ENCODE results near the gene SDK1. TPM values are rescaled to one million over a fixed set of nuclear protein-coding genes. Genes with fewer than 3 reads are reported as not detected.
"Not testable (repeated sequence)": the region's sequence is repeated elsewhere in the genome, so short reads cannot be mapped to it uniquely, and the experiment has no call there.

SDK1 gene
- polyA plus RNA-seq, 4 donors = 0.27 to 5.0 (median 2.1) TPM; not detected in 1

DNA sequence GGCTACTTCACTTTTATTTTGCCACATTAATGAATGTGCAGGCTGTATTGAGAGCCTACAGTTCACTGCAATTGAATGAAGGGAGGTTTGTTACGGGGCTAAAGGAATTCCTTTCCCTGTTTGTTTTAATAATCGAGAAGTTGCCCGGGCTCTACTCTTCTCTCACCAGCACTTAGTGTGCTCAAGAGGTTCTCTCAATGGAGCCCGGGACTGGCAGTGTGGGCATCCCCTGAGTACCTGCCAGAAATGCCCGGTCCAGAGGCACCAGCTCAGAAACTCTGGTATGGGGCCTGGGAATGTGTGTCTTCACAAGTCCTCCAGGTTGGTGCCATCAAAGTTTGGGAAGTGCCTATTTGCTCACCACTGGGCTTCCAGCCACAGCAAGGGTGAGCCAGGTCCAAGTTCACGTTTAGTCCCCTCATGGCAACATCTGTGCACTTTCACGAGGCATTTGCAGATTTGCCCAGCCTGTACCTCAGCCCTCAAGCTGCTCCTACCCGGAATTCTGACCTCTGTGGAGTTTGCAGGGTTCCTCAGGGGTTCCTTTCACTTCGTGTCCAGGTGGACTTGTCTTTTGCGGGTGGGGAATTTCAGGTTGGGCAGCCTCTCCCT lies 622.4 kb downstream of the SDK1 start:
- Histone ChIP-seq H3K27ac (ENCODE audit: low read depth in 1 of 3, low read length in 2 of 3) (no peak overlapping the region), H3K9me3 (ENCODE audit: control insufficient read depth in 2 of 2, insufficient read depth in 1 of 2, low read depth in 1 of 2, low read length in 1 of 2) (no peaks in the 10 kb centered on the region), H3K4me3 (ENCODE audit: low read depth in 1 of 3, low read length in 3 of 3) (no peak overlapping the region), H3K4me1 (ENCODE audit: control insufficient read depth in 3 of 3, insufficient read depth in 2 of 3, low read depth in 1 of 3, low read length in 2 of 3) (no peaks in the 10 kb centered on the region), H3K27me3 (ENCODE audit: control insufficient read depth in 3 of 3, insufficient read depth in 3 of 3, low read length in 3 of 3) (no peaks in the 10 kb centered on the region), H3K36me3 (ENCODE audit: control insufficient read depth in 3 of 3, insufficient read depth in 2 of 3, low read depth in 1 of 3, low read length in 3 of 3) (no peaks in the 10 kb centered on the region)
- WGBS, 3 donors = 66 to 83% (median 73%) methylated on average over 10 of the region's 10 CpGs
- no peak for DNase-seq
- FAIRE-seq = no peak

DNA sequence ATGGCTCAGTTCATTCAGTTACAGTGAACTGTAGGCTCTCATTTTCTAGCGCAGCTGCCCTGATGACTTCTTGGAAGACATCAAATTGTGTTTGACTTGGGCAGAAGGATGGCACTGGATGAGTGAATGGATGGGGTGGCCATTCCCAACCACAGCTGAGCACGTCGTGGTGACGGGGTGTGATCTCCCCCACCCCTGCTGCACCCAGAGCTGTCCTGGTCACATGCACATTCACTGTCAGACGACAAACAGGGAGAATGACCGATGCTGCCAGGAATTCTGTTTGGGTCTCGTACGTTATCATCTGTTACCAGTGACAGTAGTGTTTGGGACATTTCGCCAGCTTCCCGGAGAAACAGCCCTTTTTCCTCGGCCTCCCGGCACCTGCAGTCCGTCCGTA lies 623.2 kb downstream of the SDK1 start:
- H3K4me1 ChIP-seq (ENCODE audit: control insufficient read depth in 3 of 3, insufficient read depth in 2 of 3, low read depth in 1 of 3, low read length in 2 of 3) = no peaks in the 10 kb centered on the region
- H3K27me3 ChIP-seq (ENCODE audit: control insufficient read depth in 3 of 3, insufficient read depth in 3 of 3, low read length in 3 of 3) = no peaks in the 10 kb centered on the region
- H3K36me3 ChIP-seq (ENCODE audit: control insufficient read depth in 3 of 3, insufficient read depth in 2 of 3, low read depth in 1 of 3, low read length in 3 of 3) = no peaks in the 10 kb centered on the region
- H3K4me3 ChIP-seq (ENCODE audit: low read depth in 1 of 3, low read length in 3 of 3) = no peak overlapping the region
- no peaks in the 10 kb centered on the region for H3K9me3 ChIP-seq (ENCODE audit: control insufficient read depth in 2 of 2, insufficient read depth in 1 of 2, low read depth in 1 of 2, low read length in 1 of 2)
- FAIRE-seq (no peak), DNase-seq (no peak)
- no peak overlapping the region for H3K27ac ChIP-seq (ENCODE audit: low read depth in 1 of 3, low read length in 2 of 3)
- 86 to 95% (median 88%) methylated on average over 14 of the region's 14 CpGs for WGBS, 3 donors

DNA sequence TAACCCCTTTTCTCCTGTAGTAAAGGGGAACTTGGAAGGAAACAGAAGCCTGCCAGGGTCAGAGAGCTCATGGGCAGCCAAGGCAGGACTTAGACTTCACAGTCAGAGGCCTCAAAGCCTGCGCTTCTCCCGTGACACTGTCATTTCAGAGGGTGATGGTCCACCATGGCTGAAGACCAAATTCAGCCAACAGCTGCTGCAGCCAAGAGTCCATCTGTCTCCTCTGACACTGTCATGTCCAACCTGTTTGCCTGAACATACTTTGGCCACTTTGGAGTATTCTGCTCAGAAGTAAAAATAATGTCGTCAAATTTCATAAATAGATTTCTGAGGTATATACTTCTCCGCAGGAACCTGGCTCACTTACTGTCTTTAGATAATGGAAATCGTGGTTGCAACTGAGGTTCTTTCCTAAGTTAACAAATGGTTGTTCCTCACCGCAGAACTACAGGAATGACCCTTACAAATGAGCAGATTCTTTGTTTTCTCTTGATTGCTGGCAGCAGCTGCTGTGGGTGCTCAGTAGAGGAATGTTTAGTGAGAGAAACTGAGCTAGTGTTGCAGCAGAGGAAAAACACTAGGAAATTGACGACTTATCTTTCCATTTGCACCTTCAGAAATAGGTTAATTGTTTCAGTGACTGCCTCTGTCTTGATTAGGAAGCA lies 626.5 kb downstream of the SDK1 start:
- Histone ChIP-seq H3K27me3 (ENCODE audit: control insufficient read depth in 3 of 3, insufficient read depth in 3 of 3, low read length in 3 of 3) (no peaks in the 10 kb centered on the region), H3K9me3 (ENCODE audit: control insufficient read depth in 2 of 2, insufficient read depth in 1 of 2, low read depth in 1 of 2, low read length in 1 of 2) (no peaks in the 10 kb centered on the region), H3K4me1 (ENCODE audit: control insufficient read depth in 3 of 3, insufficient read depth in 2 of 3, low read depth in 1 of 3, low read length in 2 of 3) (peaks cover 0 to 2% (median 0%) of the 10 kb centered on the region in 3 donors), H3K36me3 (ENCODE audit: control insufficient read depth in 3 of 3, insufficient read depth in 2 of 3, low read depth in 1 of 3, low read length in 3 of 3) (no peaks in the 10 kb centered on the region), H3K4me3 (ENCODE audit: low read depth in 1 of 3, low read length in 3 of 3) (no peak overlapping the region), H3K27ac (ENCODE audit: low read depth in 1 of 3, low read length in 2 of 3) (no peak overlapping the region)
- FAIRE-seq (no peak), DNase-seq (no peak)
- WGBS, 3 donors = 85 to 89% (median 87%) methylated on average over 7 of the region's 7 CpGs

DNA sequence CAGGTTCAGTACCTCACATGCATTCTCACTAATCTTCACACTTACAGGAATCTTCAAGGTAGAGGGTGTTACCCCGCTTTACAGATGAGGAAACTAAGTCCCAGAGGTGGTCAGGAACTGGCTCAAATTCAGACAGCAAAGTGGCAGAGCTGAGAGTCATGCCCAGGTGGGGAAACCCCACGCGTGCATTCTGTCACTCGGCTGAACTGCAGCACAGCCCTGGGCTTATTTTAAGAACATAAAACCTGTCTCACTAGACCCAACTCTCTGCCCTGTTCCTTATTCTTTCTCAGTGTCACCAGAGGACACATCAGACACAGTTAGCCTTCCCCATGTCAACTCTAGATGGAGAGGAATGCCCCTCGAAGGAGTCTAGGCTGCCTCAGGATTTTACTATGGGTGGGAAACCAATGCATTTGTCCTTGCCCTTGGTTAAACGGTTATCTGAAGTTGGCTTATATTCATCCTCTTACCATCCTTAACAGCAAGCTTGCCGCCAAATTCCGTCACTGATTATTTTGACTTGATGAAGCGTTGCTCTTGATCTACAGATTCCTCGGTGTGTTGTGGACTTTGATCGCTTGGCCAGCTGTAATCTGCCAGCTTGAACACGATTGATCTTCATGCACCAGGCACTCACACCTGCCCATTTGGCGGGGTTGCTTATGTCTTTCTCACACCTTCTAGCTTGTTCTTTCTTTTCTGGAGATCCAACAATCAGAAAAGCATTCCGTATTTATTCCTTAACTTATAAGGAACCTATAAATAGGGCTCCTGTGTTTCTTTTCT lies 627.9 kb downstream of the SDK1 start:
- H3K36me3 ChIP-seq (ENCODE audit: control insufficient read depth in 3 of 3, insufficient read depth in 2 of 3, low read depth in 1 of 3, low read length in 3 of 3) = no peaks in the 10 kb centered on the region
- H3K27me3 ChIP-seq (ENCODE audit: control insufficient read depth in 3 of 3, insufficient read depth in 3 of 3, low read length in 3 of 3) = no peaks in the 10 kb centered on the region
- WGBS, 3 donors = 30 to 75% (median 47%) methylated on average over 14 of the region's 14 CpGs
- DNase-seq = peak; percentile 13 to 55
- no peak overlapping the region for H3K4me3 ChIP-seq (ENCODE audit: low read depth in 1 of 3, low read length in 3 of 3)
- H3K4me1 ChIP-seq (ENCODE audit: control insufficient read depth in 3 of 3, insufficient read depth in 2 of 3, low read depth in 1 of 3, low read length in 2 of 3) = peaks cover 0 to 2% (median 0%) of the 10 kb centered on the region in 3 donors
- FAIRE-seq = no peak
- no peaks in the 10 kb centered on the region for H3K9me3 ChIP-seq (ENCODE audit: control insufficient read depth in 2 of 2, insufficient read depth in 1 of 2, low read depth in 1 of 2, low read length in 1 of 2)
- H3K27ac ChIP-seq (ENCODE audit: low read depth in 1 of 3, low read length in 2 of 3) = no peak overlapping the region

DNA sequence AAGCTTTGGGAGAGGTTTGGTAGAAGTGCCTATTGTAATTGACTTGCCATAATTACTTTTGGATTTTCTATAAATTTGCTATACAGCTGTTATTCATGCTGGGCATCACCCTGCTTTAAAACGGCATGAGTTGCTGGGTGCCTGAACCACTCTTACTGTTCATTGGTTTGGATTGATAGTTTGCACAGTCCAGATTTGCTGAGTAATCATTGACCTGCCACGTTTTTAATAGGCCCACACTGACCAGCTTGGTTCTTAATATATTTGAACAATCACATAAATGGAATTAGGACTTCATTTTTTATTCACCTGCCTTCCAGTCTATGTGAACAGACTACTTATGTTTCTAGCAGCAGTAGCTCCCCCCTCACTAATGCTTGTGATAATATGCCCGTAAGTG lies 630.8 kb downstream of the SDK1 start:
- H3K9me3 ChIP-seq (ENCODE audit: control insufficient read depth in 2 of 2, insufficient read depth in 1 of 2, low read depth in 1 of 2, low read length in 1 of 2) = peaks cover 0 to 6% of the 10 kb centered on the region in 2 donors
- H3K4me1 ChIP-seq (ENCODE audit: control insufficient read depth in 3 of 3, insufficient read depth in 2 of 3, low read depth in 1 of 3, low read length in 2 of 3) = peaks cover 0 to 2% (median 0%) of the 10 kb centered on the region in 3 donors
- no peak overlapping the region for H3K27ac ChIP-seq (ENCODE audit: low read depth in 1 of 3, low read length in 2 of 3)
- 66 to 79% (median 73%) methylated on average over 3 of the region's 3 CpGs for WGBS, 3 donors
- H3K27me3 ChIP-seq (ENCODE audit: control insufficient read depth in 3 of 3, insufficient read depth in 3 of 3, low read length in 3 of 3) = no peaks in the 10 kb centered on the region
- no peak overlapping the region for H3K4me3 ChIP-seq (ENCODE audit: low read depth in 1 of 3, low read length in 3 of 3)
- FAIRE-seq (no peak), DNase-seq (no peak)
- no peaks in the 10 kb centered on the region for H3K36me3 ChIP-seq (ENCODE audit: control insufficient read depth in 3 of 3, insufficient read depth in 2 of 3, low read depth in 1 of 3, low read length in 3 of 3)

DNA sequence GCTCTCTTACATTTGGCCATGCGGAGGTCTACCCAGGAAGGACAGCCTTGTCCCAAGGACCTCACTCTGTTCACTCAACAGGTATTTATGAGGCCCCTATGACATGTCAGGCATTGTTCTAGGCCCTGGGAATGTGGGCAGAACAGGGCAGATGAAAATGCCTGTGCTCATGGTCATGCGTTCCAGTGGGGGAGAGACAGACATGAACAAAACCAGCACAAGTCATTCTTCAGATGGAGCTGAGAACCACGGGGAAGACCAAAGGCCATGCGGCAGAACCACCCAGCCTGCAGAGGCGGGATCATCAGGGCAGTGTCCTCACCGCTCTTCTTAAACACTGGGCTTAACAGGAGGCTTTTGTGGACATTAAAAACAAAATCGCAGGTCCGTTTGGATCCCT lies 636.1 kb downstream of the SDK1 start:
- Histone ChIP-seq H3K27me3 (ENCODE audit: control insufficient read depth in 3 of 3, insufficient read depth in 3 of 3, low read length in 3 of 3) (no peaks in the 10 kb centered on the region), H3K9me3 (ENCODE audit: control insufficient read depth in 2 of 2, insufficient read depth in 1 of 2, low read depth in 1 of 2, low read length in 1 of 2) (peaks cover 0 to 6% of the 10 kb centered on the region in 2 donors), H3K4me1 (ENCODE audit: control insufficient read depth in 3 of 3, insufficient read depth in 2 of 3, low read depth in 1 of 3, low read length in 2 of 3) (no peaks in the 10 kb centered on the region), H3K4me3 (ENCODE audit: low read depth in 1 of 3, low read length in 3 of 3) (no peak overlapping the region), H3K27ac (ENCODE audit: low read depth in 1 of 3, low read length in 2 of 3) (no peak overlapping the region), H3K36me3 (ENCODE audit: control insufficient read depth in 3 of 3, insufficient read depth in 2 of 3, low read depth in 1 of 3, low read length in 3 of 3) (no peaks in the 10 kb centered on the region)
- DNase-seq = no peak
- no peak for FAIRE-seq
- WGBS, 3 donors = 93 to 94% (median 93%) methylated on average over 8 of the region's 8 CpGs

DNA sequence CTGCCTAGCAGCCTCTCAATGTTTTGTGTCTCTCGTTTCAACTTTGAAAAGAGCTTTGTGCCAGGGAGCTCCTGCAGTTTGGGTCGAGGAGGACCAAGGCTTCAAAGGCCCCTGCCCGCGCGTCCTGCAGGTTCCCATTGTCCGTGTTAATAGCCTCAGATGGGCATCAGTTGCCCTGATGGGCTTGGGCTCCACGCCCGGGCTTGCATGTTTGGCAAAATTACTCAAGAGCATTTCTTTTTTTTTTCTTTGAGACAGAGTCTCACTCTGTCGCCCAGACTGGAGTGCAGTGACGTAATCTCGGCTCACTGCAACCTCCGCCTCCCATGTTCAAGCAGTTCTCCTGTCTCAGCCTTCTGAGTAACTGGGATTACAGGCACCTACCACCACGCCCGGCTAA lies 636.6 kb downstream of the SDK1 start:
- Histone ChIP-seq H3K4me1 (ENCODE audit: control insufficient read depth in 3 of 3, insufficient read depth in 2 of 3, low read depth in 1 of 3, low read length in 2 of 3) (no peaks in the 10 kb centered on the region), H3K4me3 (ENCODE audit: low read depth in 1 of 3, low read length in 3 of 3) (no peak overlapping the region), H3K9me3 (ENCODE audit: control insufficient read depth in 2 of 2, insufficient read depth in 1 of 2, low read depth in 1 of 2, low read length in 1 of 2) (peaks cover 0 to 6% of the 10 kb centered on the region in 2 donors), H3K27me3 (ENCODE audit: control insufficient read depth in 3 of 3, insufficient read depth in 3 of 3, low read length in 3 of 3) (no peaks in the 10 kb centered on the region), H3K36me3 (ENCODE audit: control insufficient read depth in 3 of 3, insufficient read depth in 2 of 3, low read depth in 1 of 3, low read length in 3 of 3) (no peaks in the 10 kb centered on the region), H3K27ac (ENCODE audit: low read depth in 1 of 3, low read length in 2 of 3) (no peak overlapping the region)
- WGBS, 3 donors = 90 to 94% (median 94%) methylated on average over 14 of the region's 14 CpGs
- FAIRE-seq (no peak), DNase-seq (no peak)

DNA sequence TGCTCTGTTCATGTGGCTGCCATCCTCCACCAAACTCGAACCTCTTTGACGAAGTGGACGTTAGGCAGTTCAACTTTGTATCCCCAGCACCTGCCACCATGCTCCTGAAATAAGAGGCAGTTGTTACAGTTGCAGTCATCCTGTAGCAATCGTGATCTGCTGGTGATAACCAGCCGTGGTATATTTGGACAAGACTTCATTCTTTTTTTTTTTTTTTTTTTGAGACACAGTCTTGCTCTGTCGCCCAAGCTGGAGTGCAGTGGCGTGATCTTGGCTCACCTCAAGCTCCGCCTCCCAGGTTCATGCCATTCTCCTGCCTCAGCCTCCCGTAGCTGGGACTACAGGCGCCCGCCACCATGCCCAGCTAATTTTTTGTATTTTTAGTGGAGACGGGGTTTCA lies 640.7 kb downstream of the SDK1 start:
- not testable (repeated sequence) for H3K27me3 ChIP-seq (ENCODE audit: control insufficient read depth in 3 of 3, insufficient read depth in 3 of 3, low read length in 3 of 3); H3K36me3 ChIP-seq (ENCODE audit: control insufficient read depth in 3 of 3, insufficient read depth in 2 of 3, low read depth in 1 of 3, low read length in 3 of 3); H3K4me1 ChIP-seq (ENCODE audit: control insufficient read depth in 3 of 3, insufficient read depth in 2 of 3, low read depth in 1 of 3, low read length in 2 of 3); H3K27ac ChIP-seq (ENCODE audit: low read depth in 1 of 3, low read length in 2 of 3); H3K4me3 ChIP-seq (ENCODE audit: low read depth in 1 of 3, low read length in 3 of 3); DNase-seq; FAIRE-seq; H3K9me3 ChIP-seq (ENCODE audit: control insufficient read depth in 2 of 2, insufficient read depth in 1 of 2, low read depth in 1 of 2, low read length in 1 of 2)
- WGBS, 3 donors = 79 to 88% (median 82%) methylated on average over 12 of the region's 12 CpGs

Measured in small intestine (tissue), 7 donors.